Neural cell (in vitro differentiated cells): ENCODE results near the gene DSCAML1. TPM values are rescaled to one million over a fixed set of nuclear protein-coding genes. Genes with fewer than 3 reads are reported as not detected.
A peak's percentile ranks its signal among the peaks of the same experiment; 100 is the strongest.

Experiments
- H2AFZ ChIP-seq: fragments of 200-600, 300-800 bp; sonication (generic), shearing (Covaris generic); 2 replicates; pipeline ENCODE4 v1.6.0; 2014; ENCODE audit warnings: low read depth, mild to moderate bottlenecking, antibody characterized with exemption, low read length, moderate library complexity
- H3F3A ChIP-seq: fragments of 200-600 bp; shearing (Covaris generic); 2 replicates; pipeline ENCODE4 v1.6.1; 2016; ENCODE audit warnings: mild to moderate bottlenecking, moderate library complexity, mixed read lengths, antibody characterized with exemption, low read length; ENCODE audit not compliant: insufficient read depth, poor library complexity, severe bottlenecking
- H3K27ac ChIP-seq: fragments of 200-600, 300-800 bp; sonication (generic), shearing (Covaris generic); 2 replicates; pipeline ENCODE4 v1.5.1; 2014; ENCODE audit warnings: mild to moderate bottlenecking, low read length, moderate library complexity
- H3K27me3 ChIP-seq: fragments of 300-800, 200-600 bp; sonication (generic), shearing (Covaris generic); 2 replicates; pipeline ENCODE4 v1.6.0; 2014; ENCODE audit warnings: mild to moderate bottlenecking, low read depth, low read length, moderate library complexity; ENCODE audit not compliant: insufficient read depth
- H3K36me3 ChIP-seq: fragments of 300-800, 200-600 bp; sonication (generic), shearing (Covaris generic); 2 replicates; pipeline ENCODE4 v1.5.1; 2014; ENCODE audit warnings: mild to moderate bottlenecking, antibody characterized with exemption, low read length, moderate library complexity; ENCODE audit not compliant: insufficient read depth
- H3K4me2 ChIP-seq: fragments of 300-800, 200-600 bp; sonication (generic), shearing (Covaris generic); 2 replicates; pipeline ENCODE4 v1.6.0; 2014; ENCODE audit warnings: mild to moderate bottlenecking, low read length
- H3K4me3 ChIP-seq: fragments of 300-800, 200-600 bp; sonication (generic), shearing (Covaris generic); 2 replicates; pipeline ENCODE4 v1.5.1; 2014; ENCODE audit warnings: mild to moderate bottlenecking, low read length, moderate library complexity
- H3K79me2 ChIP-seq: fragments of 200-600 bp; shearing (Covaris generic); replicated peaks from 2 replicates; pipeline ENCODE4 v1.6.0; 2014; ENCODE audit warnings: mild to moderate bottlenecking, low read length, moderate library complexity; ENCODE audit not compliant: insufficient read depth
- H3K9ac ChIP-seq: fragments of 300-800, 200-600 bp; sonication (generic), shearing (Covaris generic); 2 replicates; pipeline ENCODE4 v1.6.1; 2016; ENCODE audit warnings: mild to moderate bottlenecking, low read length, mixed read lengths
- H3K9me2 ChIP-seq: fragments of 200-600 bp; shearing (Covaris generic); 2 replicates; pipeline ENCODE4 v1.6.1; 2016; ENCODE audit warnings: mild to moderate bottlenecking, low read length, mixed read lengths; ENCODE audit not compliant: insufficient read depth
- H3K9me3 ChIP-seq: fragments of 200-600, 300-800 bp; sonication (generic), shearing (Covaris generic); 2 replicates; pipeline ENCODE4 v1.6.1; 2016; ENCODE audit warnings: mild to moderate bottlenecking, mixed run types, low read length, moderate library complexity, mixed read lengths
- H4K20me1 ChIP-seq: fragments of 200-600 bp; shearing (Covaris generic); 2 replicates; pipeline ENCODE4 v1.6.1; 2016; ENCODE audit warnings: mild to moderate bottlenecking, mixed run types; ENCODE audit not compliant: insufficient read depth
- CTCF ChIP-seq: fragments of 450-650 bp; IDR thresholded peaks from 2 replicates; pipeline ENCODE4 v1.5.1; 2014; ENCODE audit warnings: antibody characterized with exemption, mild to moderate bottlenecking, moderate library complexity; ENCODE audit not compliant: poor library complexity, severe bottlenecking
- EP300 ChIP-seq: fragments of 450-650 bp; conservative IDR thresholded peaks from 2 replicates; pipeline ENCODE4 v1.6.1; 2014; ENCODE audit warnings: antibody characterized with exemption, mild to moderate bottlenecking, moderate library complexity; ENCODE audit not compliant: poor library complexity, severe bottlenecking
- EZH2 ChIP-seq: fragments of 200-600, 300-800 bp; shearing (Covaris generic), sonication (generic); IDR thresholded peaks from 2 replicates; pipeline ENCODE4 v1.6.1; 2014; ENCODE audit warnings: antibody characterized with exemption, low read length, borderline replicate concordance, mild to moderate bottlenecking; ENCODE audit not compliant: insufficient read depth, poor library complexity, severe bottlenecking
- MXI1 ChIP-seq: fragments of 450-650 bp; conservative IDR thresholded peaks from 2 replicates; pipeline ENCODE4 v1.6.1; 2014; ENCODE audit warnings: antibody characterized with exemption, mild to moderate bottlenecking; ENCODE audit not compliant: poor library complexity, severe bottlenecking
- POLR2AphosphoS5 ChIP-seq: IDR thresholded peaks from 2 replicates; pipeline ENCODE4 v1.6.1; 2012
- RAD21 ChIP-seq: fragments of 450-650 bp; conservative IDR thresholded peaks from 2 replicates; pipeline ENCODE4 v1.6.1; 2014; ENCODE audit warnings: antibody characterized with exemption, mild to moderate bottlenecking, moderate library complexity
- REST ChIP-seq: IDR thresholded peaks from 2 replicates; pipeline ENCODE4 v1.6.1; 2012; ENCODE audit warnings: borderline replicate concordance
- SMC3 ChIP-seq: fragments of 450-650 bp; conservative IDR thresholded peaks from 2 replicates; pipeline ENCODE4 v1.6.1; 2014; ENCODE audit warnings: antibody characterized with exemption, mild to moderate bottlenecking, moderate library complexity; ENCODE audit not compliant: poor library complexity
- TAF1 ChIP-seq: IDR thresholded peaks from 2 replicates; pipeline ENCODE4 v1.6.1; 2012; ENCODE audit warnings: low read depth
- polyA plus RNA-seq: library from polyadenylated mRNA; depleted of rRNA; stranded (reverse); fragments of >200 nt; gene quantifications from 2 replicates; pipeline ENCODE4 v1.2.3, GENCODE V29; 2014

Gene DSCAML1
- polyA plus RNA-seq, 1 donor from 2014 or later = 1.3 TPM

GRCh38 chr11:117589063-117589462, 208.0 kb downstream of the DSCAML1 start:
- Histone ChIP-seq H3K9me2 (no peaks in the 10 kb centered on the region), H3K4me3 (no peak overlapping the region), H3K27ac (peak overlapping the region; percentile 24), H3K79me2 (no peaks in the 10 kb centered on the region), H2AFZ (no peak overlapping the region), H4K20me1 (no peaks in the 10 kb centered on the region), H3K4me2 (no peak overlapping the region), H3K36me3 (no peaks in the 10 kb centered on the region), H3K27me3 (no peaks in the 10 kb centered on the region), H3K9me3 (no peaks in the 10 kb centered on the region), H3K9ac (peak overlapping the region; percentile 9), H3F3A (no peaks in the 10 kb centered on the region)
- TF ChIP-seq MXI1 (no peak), REST (no peak), POLR2AphosphoS5 (no peak), EP300 (no peak), EZH2 (no peak), CTCF (no peak), TAF1 (no peak), RAD21 (no peak), SMC3 (no peak)

- H2AFZ ChIP-seq = no peak overlapping the region
- TF ChIP-seq EP300 (no peak), TAF1 (no peak), CTCF (no peak), EZH2 (no peak), REST (no peak), SMC3 (no peak), MXI1 (no peak), POLR2AphosphoS5 (no peak), RAD21 (no peak)
- H3K79me2 ChIP-seq = no peaks in the 10 kb centered on the region
- no peaks in the 10 kb centered on the region for H4K20me1 ChIP-seq
- H3K27ac ChIP-seq = no peak overlapping the region
- no peak overlapping the region for H3K4me2 ChIP-seq
- H3K9me3 ChIP-seq = no peaks in the 10 kb centered on the region
- no peaks in the 10 kb centered on the region for H3F3A ChIP-seq
- no peak overlapping the region for H3K9ac ChIP-seq
- H3K36me3 ChIP-seq = no peaks in the 10 kb centered on the region
- no peaks in the 10 kb centered on the region for H3K27me3 ChIP-seq
- H3K9me2 ChIP-seq = no peaks in the 10 kb centered on the region
- H3K4me3 ChIP-seq = no peak overlapping the region
These were observed 208.7 kb downstream of the DSCAML1 start for GRCh38 chr11:117588166-117588810.
